ENCODE measurements around the gene MRPS33.
"Not testable (repeated sequence)": the region's sequence is repeated elsewhere in the genome, so short reads cannot be mapped to it uniquely, and the experiment has no call there.

Gene MRPS33

GRCh38 chr7:140972876-140973829, 41.6 kb downstream of the MRPS33 start:
- peak; percentile 14 for DNase-seq
- Histone ChIP-seq H3K27ac (no peak overlapping the region), H3K36me3 (no peaks in the 10 kb centered on the region), H3K4me3 (ENCODE audit: low read depth, low read length) (no peak overlapping the region), H3K27me3 (ENCODE audit: insufficient read depth, low read depth, severe bottlenecking) (no peaks in the 10 kb centered on the region), H3K9me3 (ENCODE audit: severe bottlenecking) (no peaks in the 10 kb centered on the region)
- TF ChIP-seq CTCF (IDR thresholded peaks at IDR 0.05; ENCODE audit: low read depth, low read length) = no peak

GRCh38 chr7:140972344-140972743, 42.4 kb downstream of the MRPS33 start:
- Histone ChIP-seq H3K36me3 (no peaks in the 10 kb centered on the region), H3K4me3 (ENCODE audit: low read depth, low read length) (no peak overlapping the region), H3K27me3 (ENCODE audit: insufficient read depth, low read depth, severe bottlenecking) (no peaks in the 10 kb centered on the region), H3K27ac (no peak overlapping the region), H3K9me3 (ENCODE audit: severe bottlenecking) (no peaks in the 10 kb centered on the region)
- no peak for DNase-seq
- no peak for TF ChIP-seq CTCF (IDR thresholded peaks at IDR 0.05; ENCODE audit: low read depth, low read length)

GRCh38 chr7:140967438-140967837, 47.3 kb downstream of the MRPS33 start:
- no peak overlapping the region for H3K4me3 ChIP-seq (ENCODE audit: low read depth, low read length)
- H3K27ac ChIP-seq = no peak overlapping the region
- H3K36me3 ChIP-seq = no peaks in the 10 kb centered on the region
- H3K9me3 ChIP-seq (ENCODE audit: severe bottlenecking) = no peaks in the 10 kb centered on the region
- no peaks in the 10 kb centered on the region for H3K27me3 ChIP-seq (ENCODE audit: insufficient read depth, low read depth, severe bottlenecking)
- DNase-seq = no peak
- no peak for TF ChIP-seq CTCF (IDR thresholded peaks at IDR 0.05; ENCODE audit: low read depth, low read length)

- H3K36me3 ChIP-seq = no peaks in the 10 kb centered on the region
- H3K9me3 ChIP-seq (ENCODE audit: severe bottlenecking) = no peaks in the 10 kb centered on the region
- H3K27me3 ChIP-seq (ENCODE audit: insufficient read depth, low read depth, severe bottlenecking) = no peaks in the 10 kb centered on the region
- H3K4me3 ChIP-seq (ENCODE audit: low read depth, low read length) = no peak overlapping the region
- no peak for TF ChIP-seq CTCF (IDR thresholded peaks at IDR 0.05; ENCODE audit: low read depth, low read length)
- no peak for DNase-seq
- no peak overlapping the region for H3K27ac ChIP-seq
Observed at GRCh38 chr7:140966561-140967233, 48.1 kb downstream of the MRPS33 start.

GRCh38 chr7:140961117-140961516, 53.6 kb downstream of the MRPS33 start:
- no peak for DNase-seq
- H3K4me3 ChIP-seq (ENCODE audit: low read depth, low read length) = no peak overlapping the region
- H3K9me3 ChIP-seq (ENCODE audit: severe bottlenecking) = peaks cover 10% of the 10 kb centered on the region
- no peak overlapping the region for H3K27ac ChIP-seq
- no peaks in the 10 kb centered on the region for H3K36me3 ChIP-seq
- no peak for TF ChIP-seq CTCF (IDR thresholded peaks at IDR 0.05; ENCODE audit: low read depth, low read length)
- H3K27me3 ChIP-seq (ENCODE audit: insufficient read depth, low read depth, severe bottlenecking) = no peaks in the 10 kb centered on the region

GRCh38 chr7:140956997-140957396, 57.8 kb downstream of the MRPS33 start:
- DNase-seq; H3K9me3 ChIP-seq (ENCODE audit: severe bottlenecking); H3K27ac ChIP-seq; H3K4me3 ChIP-seq (ENCODE audit: low read depth, low read length); H3K27me3 ChIP-seq (ENCODE audit: insufficient read depth, low read depth, severe bottlenecking); H3K36me3 ChIP-seq: not testable (repeated sequence)

Measured in WERI-Rb-1 (cell line).